Measurements from ENCODE around the gene TM9SF2. TPM values are rescaled to one million over a fixed set of nuclear protein-coding genes. Genes with fewer than 3 reads are reported as not detected.

Gene TM9SF2
- total and polyA plus RNA-seq, 9 donors = 57.7 to 122 (median 70.6) TPM

DNA sequence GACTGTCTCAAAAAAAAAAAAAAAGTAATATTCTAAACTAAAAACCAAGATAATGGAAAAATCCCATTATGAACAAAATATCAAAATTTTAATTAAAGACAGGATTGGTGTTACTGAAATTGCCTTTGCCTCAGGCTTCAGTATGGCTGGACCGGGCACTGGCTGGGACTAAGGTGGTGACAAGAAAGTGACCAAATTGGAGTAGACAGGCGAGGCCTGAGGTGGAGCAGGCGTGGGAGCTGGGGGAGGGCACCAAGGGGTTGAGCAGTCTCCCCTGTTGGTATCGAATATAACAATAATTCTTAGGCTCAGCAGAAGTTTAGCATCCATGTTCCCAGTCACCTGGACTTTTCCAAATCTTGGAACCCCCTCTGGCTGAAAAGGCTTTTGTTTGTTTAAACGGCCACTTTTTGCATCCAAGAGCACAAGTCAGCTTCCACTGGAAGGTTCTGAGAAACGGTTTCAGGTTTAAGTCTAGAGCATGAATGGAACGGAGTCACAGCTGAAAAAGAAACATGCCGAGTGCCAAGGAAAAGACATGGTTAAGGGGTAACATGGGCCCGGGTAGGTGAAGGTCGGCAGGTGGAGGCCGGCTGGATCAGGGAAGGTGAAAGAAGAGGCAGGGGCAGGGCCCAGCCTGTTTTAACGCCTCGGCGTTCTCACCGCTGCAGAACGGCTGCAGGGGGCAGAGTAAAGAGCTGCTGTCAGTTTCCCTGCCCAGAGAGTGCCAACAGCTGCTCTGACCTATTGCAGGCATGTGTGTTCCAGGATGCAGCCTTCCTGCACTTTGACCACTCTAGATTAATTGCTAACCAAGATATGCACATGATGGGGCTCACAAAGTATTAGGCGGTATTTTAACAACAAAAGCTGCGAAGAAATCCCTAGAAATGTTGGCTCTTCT is 104.4 kb downstream of the TM9SF2 start:
- TF ChIP-seq, protein P1, sequence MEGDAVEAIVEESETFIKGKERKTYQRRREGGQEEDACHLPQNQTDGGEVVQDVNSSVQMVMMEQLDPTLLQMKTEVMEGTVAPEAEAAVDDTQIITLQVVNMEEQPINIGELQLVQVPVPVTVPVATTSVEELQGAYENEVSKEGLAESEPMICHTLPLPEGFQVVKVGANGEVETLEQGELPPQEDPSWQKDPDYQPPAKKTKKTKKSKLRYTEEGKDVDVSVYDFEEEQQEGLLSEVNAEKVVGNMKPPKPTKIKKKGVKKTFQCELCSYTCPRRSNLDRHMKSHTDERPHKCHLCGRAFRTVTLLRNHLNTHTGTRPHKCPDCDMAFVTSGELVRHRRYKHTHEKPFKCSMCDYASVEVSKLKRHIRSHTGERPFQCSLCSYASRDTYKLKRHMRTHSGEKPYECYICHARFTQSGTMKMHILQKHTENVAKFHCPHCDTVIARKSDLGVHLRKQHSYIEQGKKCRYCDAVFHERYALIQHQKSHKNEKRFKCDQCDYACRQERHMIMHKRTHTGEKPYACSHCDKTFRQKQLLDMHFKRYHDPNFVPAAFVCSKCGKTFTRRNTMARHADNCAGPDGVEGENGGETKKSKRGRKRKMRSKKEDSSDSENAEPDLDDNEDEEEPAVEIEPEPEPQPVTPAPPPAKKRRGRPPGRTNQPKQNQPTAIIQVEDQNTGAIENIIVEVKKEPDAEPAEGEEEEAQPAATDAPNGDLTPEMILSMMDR (IDR thresholded peaks at IDR 0.05) = no peak
- TF ChIP-seq POLR2A (IDR thresholded peaks at IDR 0.05) (no peak), EP300 (IDR thresholded peaks at IDR 0.05) (no peak)
- no peaks in the 10 kb centered on the region for H3K36me3 ChIP-seq
- no peaks in the 10 kb centered on the region for H3K4me1 ChIP-seq (ENCODE audit: insufficient read depth)
- 20 to 26% (median 24%) methylated on average over 18 of the region's 18 CpGs for WGBS, 3 donors
- intact Hi-C loops (cut with DNase I) = loop anchor here in 1 of 4 donors (10.0 kb wide), 2 partner anchors 91 to 161 kb away; no protein-coding TSS in a partner anchor
- peak overlapping the region in 1 of 2 donors; percentile 43 for H3K27ac ChIP-seq
- no peaks in the 10 kb centered on the region for H3K27me3 ChIP-seq
- peak overlapping the region; percentile 83 for H3K4me3 ChIP-seq
- peak; percentile 32 to 48 (median 41) for DNase-seq
- H3K9me3 ChIP-seq = no peaks in the 10 kb centered on the region

DNA sequence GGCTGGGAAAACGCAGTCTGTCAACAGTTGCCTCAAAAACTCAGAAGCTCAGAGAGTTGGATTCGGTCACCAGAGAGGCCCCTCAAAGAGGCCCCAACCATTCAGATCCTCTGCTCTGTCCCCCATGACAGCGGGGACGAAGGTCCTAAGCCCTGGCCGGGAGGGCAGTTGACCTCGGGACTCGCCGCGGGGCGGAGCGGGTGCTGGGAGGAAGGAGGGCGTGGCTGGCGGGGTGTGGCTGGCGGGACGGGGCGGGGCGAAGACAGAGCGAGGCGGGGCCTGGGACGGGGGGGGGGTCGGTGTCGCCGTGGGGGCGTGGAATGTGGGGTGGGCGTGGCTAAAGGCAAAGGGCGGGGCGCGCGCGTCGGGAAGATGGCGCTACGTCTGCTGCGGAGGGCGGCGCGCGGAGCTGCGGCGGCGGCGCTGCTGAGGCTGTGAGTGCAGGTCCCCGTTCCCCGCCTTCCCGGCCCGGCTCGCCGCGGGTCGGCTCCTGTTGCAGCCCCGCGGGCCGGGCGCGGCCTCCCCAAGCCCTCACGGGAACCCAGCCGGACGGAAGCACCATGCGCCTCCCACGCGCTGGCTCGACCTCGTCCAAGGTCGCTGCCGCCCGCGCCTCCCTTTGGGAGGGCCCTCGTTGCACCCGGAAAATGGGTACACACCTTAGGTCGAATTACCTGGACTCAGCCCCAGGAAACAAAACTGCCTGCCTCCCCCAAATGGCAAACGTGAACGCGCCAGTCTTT is 105.2 kb downstream of the TM9SF2 start, which contains the start of gene CLYBL:
Gene CLYBL, plus strand, starts transcription at position 367 of the 743 bp plus-strand sequence.
- TF ChIP-seq POLR2A (IDR thresholded peaks at IDR 0.05) = peak; percentile 49
- TF ChIP-seq, protein P1 (IDR thresholded peaks at IDR 0.05) = peak in 1 of 3 donors; percentile 31
- no peak for TF ChIP-seq EP300 (IDR thresholded peaks at IDR 0.05)
- no peaks in the 10 kb centered on the region for H3K9me3 ChIP-seq
- H3K4me3 ChIP-seq = peak within 1 kb of the TSS; percentile 83
- intact Hi-C loops (cut with DNase I) = loop anchor here in 1 of 4 donors (10.0 kb wide), 2 partner anchors 92 to 162 kb away; no protein-coding TSS in a partner anchor
- H3K27me3 ChIP-seq = no peaks in the 10 kb centered on the region
- H3K4me1 ChIP-seq (ENCODE audit: insufficient read depth) = no peaks in the 10 kb centered on the region
- H3K36me3 ChIP-seq = no peaks in the 10 kb centered on the region
- DNase-seq = peak; percentile 84 to 93 (median 93)
- WGBS, 3 donors = 0 to 1% (median 1%) methylated on average over 40 to 72 of the region's 73 CpGs
- peak within 1 kb of the TSS in 1 of 2 donors; percentile 43 for H3K27ac ChIP-seq

GRCh38 chr13:99608345-99608744 is 107.1 kb downstream of the TM9SF2 start:
- H3K27me3 ChIP-seq = no peaks in the 10 kb centered on the region
- H3K4me1 ChIP-seq (ENCODE audit: insufficient read depth) = no peaks in the 10 kb centered on the region
- intact Hi-C loops (cut with DNase I) = loop anchor here in 1 of 4 donors (10.0 kb wide), 2 partner anchors 94 to 164 kb away; no protein-coding TSS in a partner anchor
- TF ChIP-seq, protein P1 (IDR thresholded peaks at IDR 0.05) = no peak
- TF ChIP-seq POLR2A (IDR thresholded peaks at IDR 0.05) (no peak), EP300 (IDR thresholded peaks at IDR 0.05) (no peak)
- no peak overlapping the region for H3K27ac ChIP-seq
- H3K36me3 ChIP-seq = no peaks in the 10 kb centered on the region
- H3K4me3 ChIP-seq = no peak overlapping the region
- H3K9me3 ChIP-seq = no peaks in the 10 kb centered on the region
- no peak for DNase-seq
- 94 to 96% (median 95%) methylated on average over 15 of the region's 15 CpGs for WGBS, 3 donors

GRCh38 chr13:99610702-99611289 is 109.5 kb downstream of the TM9SF2 start:
- intact Hi-C loops (cut with DNase I) = no loop called here
- no peak for DNase-seq
- no peak overlapping the region for H3K4me3 ChIP-seq
- no peak overlapping the region for H3K27ac ChIP-seq
- H3K36me3 ChIP-seq = no peaks in the 10 kb centered on the region
- WGBS, 3 donors = 83 to 88% (median 86%) methylated on average over 4 of the region's 4 CpGs
- no peaks in the 10 kb centered on the region for H3K9me3 ChIP-seq
- TF ChIP-seq, protein P1 (IDR thresholded peaks at IDR 0.05) = no peak
- TF ChIP-seq POLR2A (IDR thresholded peaks at IDR 0.05) (no peak), EP300 (IDR thresholded peaks at IDR 0.05) (no peak)
- H3K4me1 ChIP-seq (ENCODE audit: insufficient read depth) = no peaks in the 10 kb centered on the region
- H3K27me3 ChIP-seq = no peaks in the 10 kb centered on the region
